C4-2B (cell line): Measurements from ENCODE around the gene ATRNL1.

Experiments used
- CTCF ChIP-seq: fragments of 450-650 bp; conservative IDR thresholded peaks from 2 replicates; pipeline ENCODE4 v1.5.1; 2017; ENCODE audit warnings: mild to moderate bottlenecking
- ZFX ChIP-seq: fragments of 450-650 bp; IDR thresholded peaks from 2 replicates; pipeline ENCODE4 v1.6.1; 2017

DNA sequence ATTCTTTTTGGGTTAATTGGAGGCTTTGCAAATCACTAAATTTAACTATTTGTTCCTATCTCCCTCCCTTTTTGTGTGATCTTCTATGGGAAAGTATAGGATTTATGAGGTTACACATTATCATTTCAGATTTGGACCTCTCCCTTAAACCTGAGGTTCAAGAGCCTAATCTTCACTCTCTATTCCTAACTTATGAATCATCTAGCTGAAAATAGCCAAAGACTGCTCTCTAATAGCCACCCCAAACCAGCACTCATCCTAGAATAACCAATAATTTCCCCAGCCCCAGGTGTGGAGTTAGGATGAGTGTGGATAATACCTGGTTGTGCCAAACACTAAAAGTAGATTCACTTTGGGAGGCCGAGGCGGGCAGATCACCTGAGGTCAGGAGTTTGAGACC lies 680.7 kb downstream of the ATRNL1 start:
- TF ChIP-seq CTCF: no peak
- no peak for TF ChIP-seq ZFX
